ENCODE data around the gene NTPCR.
A peak's percentile ranks its signal among the peaks of the same experiment; 100 is the strongest.

NTPCR gene

DNA sequence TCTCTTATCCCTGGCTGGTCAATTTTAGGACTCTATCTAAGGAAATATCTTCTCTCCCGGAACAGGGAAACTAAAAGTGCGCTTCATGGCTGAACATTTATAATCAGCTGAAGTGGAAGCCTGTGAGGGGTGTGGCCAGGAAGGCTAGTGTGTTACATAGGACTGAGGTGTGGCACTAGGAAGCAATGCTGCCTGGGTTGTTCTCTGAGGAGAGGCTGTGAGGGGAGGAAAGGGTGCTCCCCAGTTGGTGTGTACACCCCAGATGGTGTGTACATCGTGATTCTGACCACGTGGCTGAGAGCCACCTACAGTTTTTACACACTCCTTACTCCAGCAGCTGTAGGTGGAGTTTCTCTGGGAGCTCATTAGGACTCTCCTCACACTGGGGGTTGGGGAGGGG, 16.3 kb downstream of the NTPCR start:
- H2BK120ac ChIP-seq (ENCODE audit: low read depth, low read length): no peak overlapping the region
- H3K79me1 ChIP-seq (ENCODE audit: low read length): peaks cover 5% of the 10 kb centered on the region
- no peak overlapping the region for H3K4me2 ChIP-seq (ENCODE audit: low read length)
- H4K5ac ChIP-seq (ENCODE audit: low read length): no peak overlapping the region
- H3K27ac ChIP-seq (ENCODE audit: low read depth, low read length): no peak overlapping the region
- no peak overlapping the region for H3K4me3 ChIP-seq (ENCODE audit: low read length)
- H2AK5ac ChIP-seq (ENCODE audit: low read length): no peak overlapping the region
- no peak overlapping the region for H4K8ac ChIP-seq (ENCODE audit: low read depth, low read length)
- H2BK15ac ChIP-seq (replicated peaks; ENCODE audit: low read depth): no peak overlapping the region
- peaks cover 1% of the 10 kb centered on the region for H3K36me3 ChIP-seq (ENCODE audit: control insufficient read depth, insufficient read depth, low read length)
- no peak overlapping the region for H3K4ac ChIP-seq (ENCODE audit: low read depth, low read length)
- H3K23ac ChIP-seq (ENCODE audit: low read length): no peak overlapping the region
- peak overlapping the region; percentile 2 for H3K56ac ChIP-seq (ENCODE audit: low read length)
- no peak overlapping the region for H3K18ac ChIP-seq (ENCODE audit: low read length)
- no peaks in the 10 kb centered on the region for H3K79me2 ChIP-seq (ENCODE audit: control insufficient read depth, insufficient read depth, low read length)
- no peaks in the 10 kb centered on the region for H3K4me1 ChIP-seq (ENCODE audit: control insufficient read depth, low read depth, low read length)
- no CpG with 5 or more reads among the region's 4 CpGs for WGBS (ENCODE audit: extremely low coverage, insufficient coverage, low lambda C conversion rate)
- no peaks in the 10 kb centered on the region for H3K27me3 ChIP-seq (ENCODE audit: insufficient read depth, low read length, poor library complexity)
- no peak overlapping the region for H3K9ac ChIP-seq (ENCODE audit: low read length)
- H2BK5ac ChIP-seq (ENCODE audit: low read length): no peak overlapping the region
- no peak for DNase-seq

DNA sequence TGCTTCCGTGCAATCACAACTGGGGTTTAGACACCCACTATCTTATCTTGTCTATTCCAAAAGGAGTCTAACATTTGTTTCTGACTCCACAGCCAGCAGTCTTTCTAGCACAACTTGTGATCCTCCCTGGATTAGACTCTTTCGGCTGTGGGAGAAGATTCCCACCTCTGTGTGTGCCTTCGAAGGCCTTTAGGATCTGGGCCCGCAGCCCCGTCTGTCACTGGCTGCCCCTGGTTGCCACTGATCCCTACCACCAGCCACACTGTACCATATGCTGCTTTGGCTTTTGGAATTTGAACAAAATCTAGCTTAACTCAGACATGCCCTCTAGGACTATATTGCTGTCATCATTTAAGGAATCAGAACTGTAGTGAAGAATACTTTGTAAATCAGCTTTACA, 18.0 kb downstream of the NTPCR start:
- H3K56ac ChIP-seq (ENCODE audit: low read length): no peak overlapping the region
- no peak overlapping the region for H2BK120ac ChIP-seq (ENCODE audit: low read depth, low read length)
- no peak overlapping the region for H3K4ac ChIP-seq (ENCODE audit: low read depth, low read length)
- no CpG with 5 or more reads among the region's 5 CpGs for WGBS (ENCODE audit: extremely low coverage, insufficient coverage, low lambda C conversion rate)
- no peak overlapping the region for H3K4me2 ChIP-seq (ENCODE audit: low read length)
- no peak overlapping the region for H3K23ac ChIP-seq (ENCODE audit: low read length)
- H3K4me3 ChIP-seq (ENCODE audit: low read length): no peak overlapping the region
- no peaks in the 10 kb centered on the region for H3K4me1 ChIP-seq (ENCODE audit: control insufficient read depth, low read depth, low read length)
- peaks cover 5% of the 10 kb centered on the region for H3K79me1 ChIP-seq (ENCODE audit: low read length)
- no peak overlapping the region for H4K5ac ChIP-seq (ENCODE audit: low read length)
- H2BK5ac ChIP-seq (ENCODE audit: low read length): no peak overlapping the region
- H2AK5ac ChIP-seq (ENCODE audit: low read length): no peak overlapping the region
- H3K18ac ChIP-seq (ENCODE audit: low read length): no peak overlapping the region
- H3K36me3 ChIP-seq (ENCODE audit: control insufficient read depth, insufficient read depth, low read length): peaks cover 4% of the 10 kb centered on the region
- no peak overlapping the region for H4K8ac ChIP-seq (ENCODE audit: low read depth, low read length)
- H3K27ac ChIP-seq (ENCODE audit: low read depth, low read length): no peak overlapping the region
- DNase-seq: no peak
- H2BK15ac ChIP-seq (replicated peaks; ENCODE audit: low read depth): no peak overlapping the region
- H3K27me3 ChIP-seq (ENCODE audit: insufficient read depth, low read length, poor library complexity): no peaks in the 10 kb centered on the region
- H3K79me2 ChIP-seq (ENCODE audit: control insufficient read depth, insufficient read depth, low read length): no peaks in the 10 kb centered on the region
- no peak overlapping the region for H3K9ac ChIP-seq (ENCODE audit: low read length)

DNA sequence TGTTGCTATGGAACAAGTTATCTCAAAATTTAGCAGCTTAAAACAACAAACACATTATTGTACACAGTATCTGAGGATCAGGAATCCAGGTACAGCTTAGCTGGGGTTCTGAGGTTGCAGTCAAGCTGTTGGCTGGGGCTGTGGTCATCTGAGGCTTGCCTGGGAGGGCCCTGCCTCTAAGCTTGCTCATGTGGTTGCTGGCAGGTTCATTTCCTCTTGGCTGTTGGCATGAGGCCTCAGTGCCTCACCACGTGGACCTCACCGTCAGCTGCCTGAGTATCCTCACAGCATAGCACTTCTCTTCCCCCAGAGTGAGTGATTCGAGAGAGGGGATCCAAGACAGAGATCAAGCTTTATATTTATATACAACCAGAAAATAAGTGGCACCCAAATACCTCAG, 18.6 kb downstream of the NTPCR start:
- no peak overlapping the region for H3K56ac ChIP-seq (ENCODE audit: low read length)

DNA sequence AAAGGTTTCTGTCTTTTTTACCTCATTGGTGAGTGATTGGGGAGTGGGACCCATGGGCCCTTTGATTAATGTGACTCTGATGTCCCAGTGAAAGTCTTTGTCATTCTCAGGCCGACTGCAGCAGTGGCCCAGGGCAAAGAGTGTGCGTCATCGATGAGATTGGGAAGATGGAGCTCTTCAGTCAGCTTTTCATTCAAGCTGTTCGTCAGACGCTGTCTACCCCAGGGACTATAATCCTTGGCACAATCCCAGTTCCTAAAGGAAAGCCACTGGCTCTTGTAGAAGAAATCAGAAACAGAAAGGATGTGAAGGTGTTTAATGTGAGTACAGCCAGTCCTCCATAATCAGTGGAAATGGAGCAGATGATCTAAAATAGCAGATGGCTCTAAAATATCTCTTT, 19.4 kb downstream of the NTPCR start:
- H4K8ac ChIP-seq (ENCODE audit: low read depth, low read length): no peak overlapping the region
- no peak overlapping the region for H2AK5ac ChIP-seq (ENCODE audit: low read length)
- no peak overlapping the region for H3K27ac ChIP-seq (ENCODE audit: low read depth, low read length)
- H3K79me1 ChIP-seq (ENCODE audit: low read length): peaks cover 5% of the 10 kb centered on the region
- no peaks in the 10 kb centered on the region for H3K27me3 ChIP-seq (ENCODE audit: insufficient read depth, low read length, poor library complexity)
- no peak overlapping the region for H3K4ac ChIP-seq (ENCODE audit: low read depth, low read length)
- no peak overlapping the region for H4K5ac ChIP-seq (ENCODE audit: low read length)
- H3K9ac ChIP-seq (ENCODE audit: low read length): no peak overlapping the region
- DNase-seq: no peak
- no peak overlapping the region for H3K4me2 ChIP-seq (ENCODE audit: low read length)
- peaks cover 4% of the 10 kb centered on the region for H3K36me3 ChIP-seq (ENCODE audit: control insufficient read depth, insufficient read depth, low read length)
- no peaks in the 10 kb centered on the region for H3K4me1 ChIP-seq (ENCODE audit: control insufficient read depth, low read depth, low read length)
- no CpG with 5 or more reads among the region's 5 CpGs for WGBS (ENCODE audit: extremely low coverage, insufficient coverage, low lambda C conversion rate)
- no peak overlapping the region for H3K4me3 ChIP-seq (ENCODE audit: low read length)
- H3K23ac ChIP-seq (ENCODE audit: low read length): no peak overlapping the region
- no peak overlapping the region for H2BK15ac ChIP-seq (replicated peaks; ENCODE audit: low read depth)
- no peak overlapping the region for H3K56ac ChIP-seq (ENCODE audit: low read length)
- H2BK5ac ChIP-seq (ENCODE audit: low read length): no peak overlapping the region
- no peak overlapping the region for H3K18ac ChIP-seq (ENCODE audit: low read length)
- H2BK120ac ChIP-seq (ENCODE audit: low read depth, low read length): no peak overlapping the region
- no peaks in the 10 kb centered on the region for H3K79me2 ChIP-seq (ENCODE audit: control insufficient read depth, insufficient read depth, low read length)

More for the DNA sequence above, 18.6 kb downstream of the NTPCR start:
- Histone ChIP-seq H3K36me3 (ENCODE audit: control insufficient read depth, insufficient read depth, low read length) (peaks cover 4% of the 10 kb centered on the region), H3K4me1 (ENCODE audit: control insufficient read depth, low read depth, low read length) (no peaks in the 10 kb centered on the region), H3K4me2 (ENCODE audit: low read length) (no peak overlapping the region), H2BK5ac (ENCODE audit: low read length) (no peak overlapping the region), H3K23ac (ENCODE audit: low read length) (no peak overlapping the region), H4K5ac (ENCODE audit: low read length) (no peak overlapping the region), H3K9ac (ENCODE audit: low read length) (no peak overlapping the region), H3K79me2 (ENCODE audit: control insufficient read depth, insufficient read depth, low read length) (no peaks in the 10 kb centered on the region), H3K27ac (ENCODE audit: low read depth, low read length) (no peak overlapping the region), H3K27me3 (ENCODE audit: insufficient read depth, low read length, poor library complexity) (no peaks in the 10 kb centered on the region), H2AK5ac (ENCODE audit: low read length) (no peak overlapping the region), H3K79me1 (ENCODE audit: low read length) (peaks cover 5% of the 10 kb centered on the region), H2BK15ac (replicated peaks; ENCODE audit: low read depth) (no peak overlapping the region), H4K8ac (ENCODE audit: low read depth, low read length) (no peak overlapping the region), H3K4ac (ENCODE audit: low read depth, low read length) (no peak overlapping the region), H3K4me3 (ENCODE audit: low read length) (no peak overlapping the region), H3K18ac (ENCODE audit: low read length) (no peak overlapping the region), H2BK120ac (ENCODE audit: low read depth, low read length) (no peak overlapping the region)
- WGBS (ENCODE audit: extremely low coverage, insufficient coverage, low lambda C conversion rate): no CpG with 5 or more reads among the region's 3 CpGs
- no peak for DNase-seq

DNA sequence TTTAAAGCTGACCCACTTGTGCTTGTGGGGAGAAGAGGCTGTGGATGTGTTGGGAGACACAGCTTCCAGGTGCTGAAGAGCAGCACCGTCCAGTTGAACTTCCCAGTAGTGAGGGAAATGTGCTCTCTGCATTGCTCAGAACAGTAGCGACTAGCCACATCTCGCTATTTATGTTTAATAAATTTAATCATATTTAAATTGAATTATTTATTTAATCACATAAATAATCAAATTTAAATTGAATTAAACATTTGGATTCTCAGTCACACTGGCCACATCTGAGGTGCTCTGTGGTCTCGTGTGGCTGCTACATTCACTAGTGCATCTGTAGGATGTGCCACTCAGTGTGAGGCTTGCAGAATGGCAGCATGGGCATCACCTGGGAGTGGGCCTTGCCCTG, 20.1 kb downstream of the NTPCR start:
- no peak for DNase-seq
- H3K27ac ChIP-seq (ENCODE audit: low read depth, low read length): no peak overlapping the region
- H4K8ac ChIP-seq (ENCODE audit: low read depth, low read length): no peak overlapping the region
- no peak overlapping the region for H3K18ac ChIP-seq (ENCODE audit: low read length)
- H3K4me3 ChIP-seq (ENCODE audit: low read length): no peak overlapping the region
- no CpG with 5 or more reads among the region's 4 CpGs for WGBS (ENCODE audit: extremely low coverage, insufficient coverage, low lambda C conversion rate)
- no peak overlapping the region for H3K56ac ChIP-seq (ENCODE audit: low read length)
- no peak overlapping the region for H4K5ac ChIP-seq (ENCODE audit: low read length)
- H2AK5ac ChIP-seq (ENCODE audit: low read length): no peak overlapping the region
- no peaks in the 10 kb centered on the region for H3K27me3 ChIP-seq (ENCODE audit: insufficient read depth, low read length, poor library complexity)
- H2BK5ac ChIP-seq (ENCODE audit: low read length): no peak overlapping the region
- no peak overlapping the region for H3K23ac ChIP-seq (ENCODE audit: low read length)
- no peaks in the 10 kb centered on the region for H3K4me1 ChIP-seq (ENCODE audit: control insufficient read depth, low read depth, low read length)
- H3K79me2 ChIP-seq (ENCODE audit: control insufficient read depth, insufficient read depth, low read length): no peaks in the 10 kb centered on the region
- H3K9ac ChIP-seq (ENCODE audit: low read length): no peak overlapping the region
- no peak overlapping the region for H2BK120ac ChIP-seq (ENCODE audit: low read depth, low read length)
- no peak overlapping the region for H3K4ac ChIP-seq (ENCODE audit: low read depth, low read length)
- no peak overlapping the region for H3K4me2 ChIP-seq (ENCODE audit: low read length)
- H2BK15ac ChIP-seq (replicated peaks; ENCODE audit: low read depth): no peak overlapping the region
- H3K79me1 ChIP-seq (ENCODE audit: low read length): peaks cover 1% of the 10 kb centered on the region
- peaks cover 4% of the 10 kb centered on the region for H3K36me3 ChIP-seq (ENCODE audit: control insufficient read depth, insufficient read depth, low read length)
